ENCODE results near the gene HELZ2. TPM values are rescaled to one million over a fixed set of nuclear protein-coding genes. Genes with fewer than 3 reads are reported as not detected.

The HELZ2 gene
- total RNA-seq, 3 donors from 2014 or later: 35.4 to 49.3 (median 36.2) TPM

GRCh38 chr20:63548542-63548941 is 25.5 kb downstream of the HELZ2 start:
- no peaks in the 10 kb centered on the region for H3K9me3 ChIP-seq
- intact Hi-C loops (cut with DNase I, micrococcal nuclease): no loop called here
- TF ChIP-seq, protein P1, sequence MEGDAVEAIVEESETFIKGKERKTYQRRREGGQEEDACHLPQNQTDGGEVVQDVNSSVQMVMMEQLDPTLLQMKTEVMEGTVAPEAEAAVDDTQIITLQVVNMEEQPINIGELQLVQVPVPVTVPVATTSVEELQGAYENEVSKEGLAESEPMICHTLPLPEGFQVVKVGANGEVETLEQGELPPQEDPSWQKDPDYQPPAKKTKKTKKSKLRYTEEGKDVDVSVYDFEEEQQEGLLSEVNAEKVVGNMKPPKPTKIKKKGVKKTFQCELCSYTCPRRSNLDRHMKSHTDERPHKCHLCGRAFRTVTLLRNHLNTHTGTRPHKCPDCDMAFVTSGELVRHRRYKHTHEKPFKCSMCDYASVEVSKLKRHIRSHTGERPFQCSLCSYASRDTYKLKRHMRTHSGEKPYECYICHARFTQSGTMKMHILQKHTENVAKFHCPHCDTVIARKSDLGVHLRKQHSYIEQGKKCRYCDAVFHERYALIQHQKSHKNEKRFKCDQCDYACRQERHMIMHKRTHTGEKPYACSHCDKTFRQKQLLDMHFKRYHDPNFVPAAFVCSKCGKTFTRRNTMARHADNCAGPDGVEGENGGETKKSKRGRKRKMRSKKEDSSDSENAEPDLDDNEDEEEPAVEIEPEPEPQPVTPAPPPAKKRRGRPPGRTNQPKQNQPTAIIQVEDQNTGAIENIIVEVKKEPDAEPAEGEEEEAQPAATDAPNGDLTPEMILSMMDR (IDR thresholded peaks at IDR 0.05): no peak
- ATAC-seq (no peak), DNase-seq (no peak)
- peaks cover 33% of the 10 kb centered on the region for H3K4me1 ChIP-seq (ENCODE audit: low read depth)
- no peaks in the 10 kb centered on the region for H3K36me3 ChIP-seq (ENCODE audit: low read depth)
- H3K4me3 ChIP-seq: no peak overlapping the region

- TF ChIP-seq, protein P1 (IDR thresholded peaks at IDR 0.05): no peak
- Histone ChIP-seq H3K4me1 (ENCODE audit: low read depth) (peaks cover 33% of the 10 kb centered on the region), H3K4me3 (no peak within 1 kb of the TSS), H3K9me3 (no peaks in the 10 kb centered on the region), H3K36me3 (ENCODE audit: low read depth) (no peaks in the 10 kb centered on the region)
- intact Hi-C loops (cut with DNase I, micrococcal nuclease): no loop called here
- no peak for DNase-seq
- ATAC-seq: peak; percentile 6
These were observed 26.1 kb downstream of the HELZ2 start, which contains the start of gene SRMS for GRCh38 chr20:63547725-63548480. TSS of gene SRMS (minus strand) at chr20:63547749. CDS start at chr20:63547463, 286 bp downstream.

DNA sequence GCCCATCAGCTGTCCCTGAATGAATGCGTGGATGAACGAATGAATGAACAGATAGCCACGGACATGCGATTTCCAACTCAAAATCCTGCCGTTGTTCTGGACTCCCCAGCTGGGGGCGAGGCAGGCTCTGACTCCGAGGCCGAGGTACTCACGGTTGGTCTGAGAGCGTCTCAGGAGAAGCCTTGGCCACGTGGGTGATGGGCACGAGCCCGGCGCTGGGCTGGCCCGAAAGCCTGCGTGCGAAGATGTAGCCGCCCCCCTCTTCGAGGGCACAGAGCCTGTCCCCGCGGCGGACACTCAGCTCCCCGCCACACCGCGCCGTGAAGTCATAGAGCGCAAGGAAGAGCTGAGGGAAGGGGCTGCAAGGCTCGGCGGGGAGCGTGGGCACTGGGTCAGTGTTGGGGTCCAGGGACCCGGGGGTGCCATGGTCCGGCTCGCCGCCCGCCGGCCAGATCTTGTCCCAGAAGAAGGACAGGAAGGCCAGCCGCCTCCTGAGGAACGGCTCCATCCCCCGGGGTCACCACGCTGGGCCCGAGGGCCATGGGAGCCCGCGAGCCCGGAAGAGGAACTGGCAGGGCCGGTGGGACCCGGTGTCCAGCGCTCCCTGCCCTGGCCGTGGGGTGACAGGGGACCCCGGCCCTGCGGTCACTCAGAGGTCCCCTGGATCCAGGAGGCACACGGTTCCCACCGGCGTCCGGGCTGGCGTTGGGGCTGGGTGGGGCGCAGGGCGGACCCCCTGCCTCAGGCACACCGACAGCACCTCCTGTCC is 26.9 kb downstream of the HELZ2 start:
- Histone ChIP-seq H3K36me3 (ENCODE audit: low read depth) (no peaks in the 10 kb centered on the region), H3K4me3 (no peak overlapping the region), H3K9me3 (no peaks in the 10 kb centered on the region), H3K4me1 (ENCODE audit: low read depth) (peaks cover 33% of the 10 kb centered on the region)
- no peak for ATAC-seq
- DNase-seq: no peak
- TF ChIP-seq, protein P1 (IDR thresholded peaks at IDR 0.05): no peak
- intact Hi-C loops (cut with DNase I, micrococcal nuclease): no loop called here

GRCh38 chr20:63546256-63546955 is 27.6 kb downstream of the HELZ2 start:
- intact Hi-C loops (cut with DNase I, micrococcal nuclease): no loop called here
- no peak for ATAC-seq
- Histone ChIP-seq H3K4me3 (no peak overlapping the region), H3K4me1 (ENCODE audit: low read depth) (peaks cover 33% of the 10 kb centered on the region), H3K9me3 (no peaks in the 10 kb centered on the region), H3K36me3 (ENCODE audit: low read depth) (no peaks in the 10 kb centered on the region)
- DNase-seq: no peak
- TF ChIP-seq, protein P1 (IDR thresholded peaks at IDR 0.05): no peak

- H3K9me3 ChIP-seq: no peaks in the 10 kb centered on the region
- TF ChIP-seq, protein P1 (IDR thresholded peaks at IDR 0.05): no peak
- H3K4me3 ChIP-seq: no peak overlapping the region
- ATAC-seq (peak; percentile 42), DNase-seq (peak in 1 of 3 donors; percentile 56)
- intact Hi-C loops (cut with DNase I, micrococcal nuclease): no loop called here
- H3K4me1 ChIP-seq (ENCODE audit: low read depth): peaks cover 33% of the 10 kb centered on the region
- no peaks in the 10 kb centered on the region for H3K36me3 ChIP-seq (ENCODE audit: low read depth)
These were observed 28.2 kb downstream of the HELZ2 start for GRCh38 chr20:63545814-63546213.

Measured in mucosa of descending colon (tissue), 3 donors.